CD4-positive, alpha-beta T cell (primary cell): ENCODE data around the gene PPM1J. TPM values are rescaled to one million over a fixed set of nuclear protein-coding genes. Genes with fewer than 3 reads are reported as not detected.

ENCODE experiments used
- ATAC-seq: fragments of 200-7000 bp; cut with Tn5 transposase; one replicate; pipeline ENCODE4 v1.10.0; 2022; ENCODE audit warnings: mild to moderate bottlenecking; ENCODE audit not compliant: poor library complexity
- CTCF ChIA-PET: fragments of 350-600 bp; sonication (Branson Sonifier 250); formaldehyde crosslinking; loops from one replicate; lab custom pipeline; 2021; ENCODE audit warnings: antibody characterized with exemption, inconsistent platforms; lab: Charles Lee
- POLR2A ChIA-PET: fragments of 350-600 bp; sonication (Branson Sonifier 250); formaldehyde crosslinking; loops from one replicate; lab custom pipeline; 2021; ENCODE audit warnings: antibody characterized with exemption, inconsistent platforms; lab: Charles Lee
- DNase-seq, 14 experiments: peaks; one replicate each; pipeline ENCODE4 v3.0.0-alpha.2; 2013 to 2020; ENCODE audit warnings: mixed read lengths in 2 of 14
- H3K27ac ChIP-seq, 2 donors: one replicate each; pipeline versions ENCODE4 v1.5.1 to v1.7.0; 2013; ENCODE audit warnings: low read length in 2 of 2, low read depth in 1 of 2, mild to moderate bottlenecking in 1 of 2
- H3K27me3 ChIP-seq, 2 experiments: 1 replicate in 1 of 2; 2 replicates in 1 of 2; pipeline versions ENCODE4 v1.6.1 to v1.7.0; 2013; ENCODE audit warnings: low read length in 2 of 2, control low read depth in 1 of 2, mild to moderate bottlenecking in 1 of 2, moderate library complexity in 1 of 2; ENCODE audit not compliant: insufficient read depth in 2 of 2, control insufficient read depth in 1 of 2
- H3K36me3 ChIP-seq: one replicate; pipeline ENCODE4 v1.6.1; 2013; ENCODE audit warnings: low read length, control low read depth; ENCODE audit not compliant: insufficient read depth
- H3K4me1 ChIP-seq: one replicate; pipeline ENCODE4 v1.6.1; 2013; ENCODE audit warnings: low read length, control low read depth; ENCODE audit not compliant: insufficient read depth
- H3K4me3 ChIP-seq: one replicate; pipeline ENCODE4 v1.5.1; 2013; ENCODE audit warnings: mild to moderate bottlenecking, low read length, moderate library complexity
- H3K9me3 ChIP-seq, 2 experiments: 1 replicate in 1 of 2; 2 replicates in 1 of 2; pipeline versions ENCODE4 v1.6.1 to v1.7.0; 2013; ENCODE audit warnings: low read length in 2 of 2, mild to moderate bottlenecking in 2 of 2, control low read depth in 1 of 2, moderate library complexity in 1 of 2; ENCODE audit not compliant: control insufficient read depth in 1 of 2, insufficient read depth in 1 of 2
- H3K27ac Mint-ChIP-seq: one replicate; pipeline ENCODE4 v1.8.0; 2020; ENCODE audit warnings: mixed read lengths
- H3K27me3 Mint-ChIP-seq: one replicate; pipeline ENCODE4 v1.8.0; 2021; ENCODE audit warnings: mixed read lengths
- H3K36me3 Mint-ChIP-seq: one replicate; pipeline ENCODE4 v1.8.0; 2021; ENCODE audit warnings: low read depth, mixed read lengths
- H3K4me1 Mint-ChIP-seq: one replicate; pipeline ENCODE4 v1.8.0; 2021; ENCODE audit warnings: low read depth, mixed read lengths
- H3K4me3 Mint-ChIP-seq: one replicate; pipeline ENCODE4 v1.8.0; 2020; ENCODE audit warnings: mild to moderate bottlenecking, mixed read lengths
- H3K9me3 Mint-ChIP-seq: one replicate; pipeline ENCODE4 v1.8.0; 2020; ENCODE audit warnings: mixed read lengths
- CTCF ChIP-seq: fragments of 200-600 bp; IDR thresholded peaks from one replicate; pipeline ENCODE4 v1.8.0; 2022; ENCODE audit warnings: antibody characterized with exemption, mild to moderate bottlenecking
- intact Hi-C, 2 experiments: fragments of 100-400 bp; cut with DNase I in 1 of 2; cut with micrococcal nuclease in 1 of 2; formaldehyde crosslinking; loops; one replicate each; pipeline versions ENCODE4 v1.15.1 to v1.9.0; 2023 to 2025; cut with DNase I, micrococcal nuclease
- polyA plus RNA-seq, 2 donors: library from polyadenylated mRNA; unstranded; fragments of 120-200 nt; gene quantifications; one replicate each; pipeline ENCODE4 v1.2.1, GENCODE V29; 2013
- total RNA-seq, 174 experiments: library from RNA in 2 of 174; stranded (reverse) in 2 of 174; gene quantifications; one replicate each; pipeline ENCODE4 v1.2.3 and lab custom pipeline; 2021 to 2026

The PPM1J gene
- total RNA-seq: under 1 TPM; 0.39 to 0.49 TPM
- 0.94 TPM for polyA plus RNA-seq (2013, experiment 1 of 2)
- polyA plus RNA-seq (2013, experiment 2 of 2): 0.45 TPM
- total RNA-seq (lab: John Stamatoyannopoulos, UW): 0 to 2.2 (median 0.18) reads per million in 172 experiments

- Mint-ChIP-seq H3K4me1 (peaks cover 24% of the 10 kb centered on the region), H3K27ac (peak within 1 kb of the TSS; percentile 81), H3K36me3 (no peaks in the 10 kb centered on the region), H3K27me3 (peaks cover 35% of the 10 kb centered on the region), H3K4me3 (peak within 1 kb of the TSS; percentile 89), H3K9me3 (no peaks in the 10 kb centered on the region)
- H3K4me3 ChIP-seq: peak within 1 kb of the TSS; percentile 69
- POLR2A ChIA-PET: interaction anchor here (0.7 to 3.6 kb wide), 12 partner anchors 9 to 1097 kb away, joined by 3 to 46 read pairs (median 4); partner anchors contain the start of genes CAPZA1, LRIG2, MAGI3 and MOV10
- ATAC-seq: peak; percentile 84
- peaks cover 37% of the 10 kb centered on the region for H3K4me1 ChIP-seq
- peak within 1 kb of the TSS in 1 of 2 donors; percentile 39 for H3K27ac ChIP-seq
- intact Hi-C loops: loop anchor here (1.0 to 10.0 kb wide), 11 partner anchors 89 to 1099 kb away; partner anchors contain the start of genes LRIG2 (in 2 of the 2), CAPZA1 (in 1 of the 2), RSBN1 (in 1 of the 2) and SLC16A1 (in 1 of the 2)
- CTCF ChIA-PET: interaction anchor here (0.6 to 4.0 kb wide), 13 partner anchors 11 to 1097 kb away, joined by 3 to 23 read pairs (median 3); partner anchors contain the start of genes LRIG2, MOV10 and RSBN1
- peaks cover 15 to 22% of the 10 kb centered on the region in 2 experiments for H3K27me3 ChIP-seq
- H3K36me3 ChIP-seq: no peaks in the 10 kb centered on the region
- H3K9me3 ChIP-seq: peaks cover 0 to 5% of the 10 kb centered on the region in 2 experiments
- TF ChIP-seq CTCF: no peak
- DNase-seq: peak; percentile 91 to 99 (median 96)
These were observed at the start of gene PPM1J for GRCh38 chr1:112715264-112716053. TSS of gene PPM1J (minus strand) at chr1:112715332. CDS start at chr1:112715301, 31 bp downstream.

- H3K27ac Mint-ChIP-seq: no peak overlapping the region
- H3K4me1 Mint-ChIP-seq: no peaks in the 10 kb centered on the region
- Histone ChIP-seq H3K27me3 (peaks cover 0 to 9% of the 10 kb centered on the region in 2 experiments), H3K9me3 (no peaks in the 10 kb centered on the region), H3K4me1 (no peaks in the 10 kb centered on the region), H3K36me3 (no peaks in the 10 kb centered on the region), H3K4me3 (no peak overlapping the region), H3K27ac (no peak overlapping the region)
- no peaks in the 10 kb centered on the region for H3K36me3 Mint-ChIP-seq
- no peak overlapping the region for H3K4me3 Mint-ChIP-seq
- no peaks in the 10 kb centered on the region for H3K9me3 Mint-ChIP-seq
- peaks cover 22% of the 10 kb centered on the region for H3K27me3 Mint-ChIP-seq
- POLR2A ChIA-PET: no interaction called here
- intact Hi-C loops: no loop called here
- no peak for DNase-seq
- CTCF ChIA-PET: no interaction called here
- no peak for TF ChIP-seq CTCF
- ATAC-seq: no peak
These were observed 47.7 kb upstream of the PPM1J start for GRCh38 chr1:112762541-112763500.
